ENCODE results near the gene BTBD18.

The BTBD18 gene, protein sequence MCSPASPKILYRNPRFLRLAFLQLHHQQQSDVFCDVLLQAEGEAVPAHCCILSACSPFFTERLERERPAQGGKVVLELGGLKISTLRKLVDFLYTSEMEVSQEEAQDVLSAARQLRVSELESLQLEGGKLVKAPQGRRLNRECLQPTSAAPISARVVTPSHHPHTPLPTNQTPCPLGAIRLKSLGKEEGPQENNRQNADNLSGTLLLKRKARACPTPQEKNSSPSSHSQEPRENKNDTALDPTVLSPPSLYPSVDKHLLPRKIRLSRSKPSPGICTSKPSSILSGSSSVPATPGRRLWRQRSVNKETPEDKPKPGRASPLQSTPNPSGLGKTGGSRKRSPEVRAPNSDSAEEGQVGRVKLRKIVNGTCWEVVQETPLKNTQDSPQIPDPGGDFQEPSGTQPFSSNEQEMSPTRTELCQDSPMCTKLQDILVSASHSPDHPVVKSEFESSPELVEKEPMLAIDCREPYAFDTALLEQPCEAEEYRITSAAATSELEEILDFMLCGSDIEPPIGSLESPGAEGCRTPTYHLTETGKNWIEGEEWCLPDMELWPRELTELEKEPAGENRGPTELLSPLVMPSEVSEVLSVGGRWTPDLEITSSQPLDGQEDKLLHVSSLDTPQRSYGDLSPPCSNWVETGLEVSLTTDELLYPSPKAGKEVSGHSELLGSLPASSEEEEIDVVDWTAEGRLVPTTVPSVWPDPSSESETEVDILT

DNA sequence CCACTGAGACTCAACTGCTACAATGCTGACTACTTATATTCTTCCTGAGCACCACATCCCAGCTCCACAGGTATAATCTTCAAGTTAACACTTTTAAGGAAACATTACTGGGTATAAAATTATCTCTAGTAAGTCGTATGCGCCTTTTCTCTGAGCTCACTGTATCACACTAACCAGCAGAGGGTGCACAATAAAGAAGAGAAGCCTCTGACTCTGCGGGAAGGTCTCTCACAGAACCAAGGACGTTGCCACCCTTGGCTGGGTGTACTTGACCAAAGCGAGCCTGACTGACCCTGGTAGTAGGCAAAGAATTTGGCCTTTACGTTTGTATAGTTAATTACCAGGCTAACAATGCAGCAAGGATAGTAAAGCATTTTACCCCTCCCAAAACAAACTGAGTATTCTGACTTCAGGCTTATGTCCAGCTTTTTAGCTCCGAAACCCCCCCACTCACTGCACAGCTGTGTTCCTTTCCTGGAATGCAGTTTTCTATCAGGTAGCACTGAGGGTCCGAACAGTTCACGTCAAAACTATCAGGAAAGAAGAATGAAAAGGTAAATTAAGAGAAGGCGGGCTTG is at the start of gene BTBD18:
TSS of gene BTBD18 (minus strand) at position 144 of the 578 bp plus-strand sequence. CDS start 631 bp downstream, outside the sequence.
- DNase-seq (ENCODE audit: low spot score) = peak; percentile 69

DNA sequence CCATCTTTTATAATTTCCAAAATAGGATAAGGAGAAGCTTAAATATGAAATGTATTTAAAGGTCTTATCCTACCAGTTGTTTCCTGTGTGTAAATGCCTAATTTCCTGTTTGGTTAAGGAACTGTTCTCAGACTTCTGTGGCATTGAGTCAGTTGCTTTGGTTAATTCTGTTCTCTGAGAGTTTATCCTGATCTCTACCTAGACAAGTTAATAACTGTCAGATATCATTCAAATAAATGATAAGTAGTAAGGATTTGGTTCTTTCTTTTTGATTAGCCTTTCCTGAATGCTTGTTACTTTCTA is 49.5 kb upstream of the BTBD18 start:
- DNase-seq (ENCODE audit: low spot score) = peak; percentile 25

DNA sequence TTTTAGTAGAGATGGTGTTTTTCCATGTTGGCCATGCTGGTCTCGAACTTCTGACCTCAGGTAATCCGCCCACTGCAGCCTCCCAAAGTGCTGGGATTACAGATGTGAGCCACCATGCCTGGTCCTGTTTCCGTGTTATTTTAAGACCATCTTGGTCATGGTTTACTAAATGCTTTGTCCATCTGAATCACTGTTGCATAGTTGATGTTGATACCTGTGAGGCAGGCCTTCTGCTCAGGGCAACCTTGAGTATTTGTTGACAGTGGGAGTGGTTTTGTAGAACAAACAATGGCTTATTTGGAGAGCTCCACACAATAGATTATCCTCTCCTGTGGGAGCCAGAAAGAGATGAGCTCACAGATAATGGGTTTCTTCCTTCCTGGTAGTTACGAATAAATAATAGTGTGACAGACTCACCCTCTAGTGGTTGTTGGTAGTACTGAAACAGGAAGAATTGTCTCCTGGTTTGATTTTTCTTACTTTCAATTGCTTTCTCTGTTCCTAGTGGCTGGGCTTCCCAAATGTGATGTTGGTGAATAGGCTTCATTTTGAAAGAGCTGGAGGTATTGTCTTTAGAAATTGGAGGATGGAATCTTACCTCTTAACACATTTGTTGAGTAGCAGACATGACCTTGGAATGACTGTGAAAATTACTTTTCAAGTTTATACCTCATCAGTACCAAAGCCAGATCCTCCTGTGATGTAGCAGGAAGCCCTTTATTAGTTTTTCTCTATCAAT is 49.0 kb upstream of the BTBD18 start:
- peak; percentile 89 for DNase-seq (ENCODE audit: low spot score)

DNA sequence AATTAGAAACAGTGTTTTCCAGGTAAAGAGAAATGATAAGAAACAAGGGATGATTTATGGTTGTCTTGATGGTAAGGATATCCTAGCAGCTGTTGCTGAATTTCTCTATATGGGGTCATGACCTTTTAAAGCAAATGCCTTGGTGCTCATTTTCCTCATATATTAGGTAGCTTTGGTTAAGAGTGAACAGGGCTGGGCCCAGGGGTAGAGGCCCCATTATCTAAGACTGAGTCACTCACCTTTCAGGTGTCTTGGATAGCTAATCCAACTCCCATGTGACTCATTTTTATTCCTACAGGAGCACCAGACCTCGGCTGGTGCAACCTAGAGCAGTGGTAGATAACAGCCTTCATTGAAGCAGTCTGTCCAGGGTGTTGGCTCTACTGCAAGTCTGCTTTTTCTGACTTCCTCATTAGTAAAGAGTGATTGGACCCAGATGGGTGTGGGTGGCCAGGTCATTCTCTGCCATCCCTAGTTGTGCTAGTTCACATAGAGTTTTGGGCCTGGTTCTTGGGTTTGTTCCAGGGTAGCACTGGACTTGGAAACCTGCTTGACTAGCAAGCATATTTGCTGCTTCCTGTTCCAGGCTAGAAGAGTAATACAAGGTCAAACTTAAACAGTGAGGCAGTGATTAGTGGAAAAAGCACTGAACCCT is 47.4 kb upstream of the BTBD18 start:
- peak; percentile 96 for DNase-seq (ENCODE audit: low spot score)

DNA sequence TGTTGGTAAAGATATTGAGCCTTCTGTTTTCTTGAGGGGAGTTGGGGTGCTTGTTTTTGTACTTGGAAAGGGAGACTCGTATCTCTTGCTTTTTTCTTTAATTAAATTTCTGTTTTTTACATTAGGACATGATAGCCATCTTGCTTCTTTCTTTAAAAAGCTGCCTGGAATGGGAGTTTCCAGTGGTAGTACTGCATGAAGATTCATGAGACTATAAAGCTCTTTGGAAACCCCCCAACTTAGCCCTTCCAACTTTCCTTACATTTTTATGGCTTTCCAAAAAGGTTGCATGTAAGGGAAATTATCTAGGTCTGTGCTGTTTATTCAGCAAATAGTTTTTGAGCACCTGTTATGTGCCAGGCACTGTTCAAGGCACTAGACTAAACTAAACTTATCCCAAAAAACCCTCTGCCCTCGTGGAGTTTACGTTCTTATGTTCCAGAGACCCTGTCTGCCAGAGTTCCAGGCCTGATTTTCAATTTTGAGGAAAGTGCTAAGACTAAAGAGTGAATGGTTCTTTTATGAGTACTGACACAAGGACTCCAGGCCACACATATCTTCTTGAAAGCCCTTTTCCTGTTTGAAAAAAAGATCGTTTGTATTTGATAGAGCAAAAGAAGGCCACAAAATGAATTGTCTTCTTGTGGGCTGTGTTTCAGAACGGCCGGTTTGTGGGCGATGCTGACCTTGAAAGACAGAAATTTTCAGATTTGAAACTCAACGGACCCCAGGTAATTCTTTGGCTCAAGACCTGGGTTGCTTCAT is 41.9 kb upstream of the BTBD18 start:
- DNase-seq (ENCODE audit: low spot score) = no peak

DNA sequence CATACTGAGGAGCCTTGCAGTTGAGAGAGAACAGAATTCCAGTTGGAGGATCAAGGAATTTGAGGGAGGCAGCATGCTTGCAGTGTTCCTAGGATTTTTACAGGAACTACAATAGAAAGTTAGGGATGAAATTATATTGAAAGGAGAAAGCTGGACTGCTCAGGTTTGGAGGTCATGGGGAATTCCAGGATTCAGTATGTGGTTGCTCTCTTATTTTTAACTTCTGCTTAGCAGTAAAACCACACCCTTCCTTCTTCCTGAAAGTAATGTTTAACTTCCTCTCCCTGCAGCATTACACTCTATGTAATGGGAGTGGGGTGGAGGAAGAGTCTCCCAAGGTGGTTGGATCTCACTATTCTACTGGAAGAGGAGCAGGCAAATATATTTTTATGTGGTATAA is 41.3 kb upstream of the BTBD18 start:
- DNase-seq (ENCODE audit: low spot score) = peak; percentile 86

DNA sequence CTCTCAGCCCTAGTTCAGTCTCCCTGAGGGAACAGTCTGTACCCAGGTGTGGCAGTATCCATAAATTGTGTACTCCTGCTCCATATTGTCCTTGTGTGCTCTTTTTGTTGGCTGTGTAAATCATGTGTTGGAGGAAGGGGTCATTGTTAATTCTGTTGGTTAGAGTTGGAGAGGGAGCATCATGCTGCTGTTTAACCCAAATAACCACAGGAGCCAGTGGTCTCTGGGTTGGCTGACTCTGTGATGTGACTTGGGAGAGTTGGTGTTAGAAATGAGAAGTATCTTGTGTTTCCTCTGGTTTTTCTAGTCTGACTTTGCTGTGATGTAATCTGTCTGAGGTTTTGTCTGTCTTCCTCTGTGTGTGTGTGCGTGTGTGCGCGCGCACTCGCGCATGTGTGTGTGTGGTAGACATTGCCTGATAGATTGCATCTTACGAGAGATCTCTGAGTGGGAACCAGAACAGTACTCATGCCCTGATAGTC is 40.5 kb upstream of the BTBD18 start:
- peak; percentile 79 for DNase-seq (ENCODE audit: low spot score)

DNA sequence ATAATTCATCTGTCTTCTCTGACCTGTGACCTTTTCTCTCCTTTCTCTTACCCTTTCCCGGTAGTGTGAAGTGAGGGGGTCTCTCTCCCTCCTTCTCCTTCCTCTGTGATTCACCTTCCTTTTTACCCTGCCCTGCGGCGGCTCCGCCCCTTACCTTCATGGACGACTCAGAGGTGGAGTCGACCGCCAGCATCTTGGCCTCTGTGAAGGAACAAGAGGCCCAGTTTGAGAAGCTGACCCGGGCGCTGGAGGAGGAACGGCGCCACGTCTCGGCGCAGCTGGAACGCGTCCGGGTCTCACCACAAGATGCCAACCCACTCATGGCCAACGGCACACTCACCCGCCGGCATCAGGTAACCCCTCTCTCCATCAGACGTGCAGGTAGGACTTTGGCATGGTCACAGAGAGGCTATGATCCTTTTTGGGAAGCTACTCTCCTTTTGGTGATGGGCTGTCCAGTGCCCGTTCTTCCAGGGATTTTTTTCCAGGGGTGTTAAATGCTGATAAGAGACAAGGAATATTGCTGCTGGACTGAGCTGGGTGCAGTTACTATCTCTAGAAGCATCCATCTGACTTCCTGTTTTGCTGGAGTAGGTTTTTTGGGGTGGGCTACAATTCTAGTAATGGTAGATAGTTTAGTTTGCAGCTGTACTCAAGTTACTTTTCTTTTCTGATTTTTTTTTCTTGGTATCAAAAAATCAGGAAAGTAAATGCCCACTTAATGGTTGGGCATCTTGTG is 39.9 kb upstream of the BTBD18 start:
- peak; percentile 63 for DNase-seq (ENCODE audit: low spot score)

DNA sequence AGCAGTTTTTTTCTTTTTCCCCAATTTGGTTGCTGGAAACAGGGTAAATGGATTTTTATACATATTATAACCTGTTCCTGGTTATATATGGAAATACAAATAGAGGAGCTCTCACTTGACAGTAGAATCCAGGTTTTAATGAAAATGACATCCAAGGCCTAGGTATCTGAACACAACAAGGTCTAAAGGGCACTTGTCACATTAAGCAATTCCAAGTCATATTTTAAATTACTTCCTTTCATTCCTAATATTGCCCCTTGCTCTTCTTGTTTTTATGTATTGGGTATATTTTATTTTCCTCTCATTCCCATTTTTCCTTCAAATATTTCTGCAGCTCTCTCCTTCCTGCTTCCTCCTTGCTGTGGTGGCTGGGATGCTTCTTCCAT is 37.1 kb upstream of the BTBD18 start:
- no peak for DNase-seq (ENCODE audit: low spot score)

DNA sequence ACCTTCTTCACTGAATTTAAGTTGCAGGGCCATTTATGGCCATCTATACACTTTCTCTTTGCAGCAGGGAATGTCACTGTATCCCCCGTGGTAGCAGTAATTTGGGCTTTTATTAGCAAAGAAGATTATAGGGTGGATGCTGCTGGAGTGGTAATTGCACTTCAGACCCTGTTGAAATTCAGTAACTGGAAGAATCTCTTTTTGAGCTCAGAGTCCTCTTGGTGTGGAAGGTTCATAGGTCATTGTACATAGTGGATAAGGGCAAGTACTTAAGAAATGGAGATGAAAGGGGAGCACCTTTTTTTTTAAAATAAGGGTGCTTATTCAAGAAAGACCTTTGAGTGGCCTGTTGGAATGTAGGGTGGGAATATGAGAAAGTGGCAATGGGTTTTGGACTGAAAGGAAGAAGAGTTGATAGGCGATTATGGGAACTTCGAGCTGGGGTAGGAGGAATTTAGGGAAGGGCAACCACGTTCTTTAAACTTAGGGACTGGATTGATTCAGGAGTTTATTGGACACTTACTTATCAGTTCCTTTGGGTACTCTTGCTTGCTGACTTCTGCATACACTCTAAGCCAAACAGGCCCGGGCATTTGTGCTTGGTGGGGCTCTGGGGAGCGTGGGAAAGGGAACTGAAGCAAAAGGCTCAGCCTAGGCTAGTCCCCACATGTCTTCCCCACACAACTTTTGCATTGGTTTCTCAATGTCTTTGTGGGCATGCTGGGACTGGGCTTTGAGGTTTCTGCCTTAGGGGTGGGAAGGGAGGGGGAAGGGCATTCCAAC is 36.5 kb upstream of the BTBD18 start:
- no peak for DNase-seq (ENCODE audit: low spot score)

DNA sequence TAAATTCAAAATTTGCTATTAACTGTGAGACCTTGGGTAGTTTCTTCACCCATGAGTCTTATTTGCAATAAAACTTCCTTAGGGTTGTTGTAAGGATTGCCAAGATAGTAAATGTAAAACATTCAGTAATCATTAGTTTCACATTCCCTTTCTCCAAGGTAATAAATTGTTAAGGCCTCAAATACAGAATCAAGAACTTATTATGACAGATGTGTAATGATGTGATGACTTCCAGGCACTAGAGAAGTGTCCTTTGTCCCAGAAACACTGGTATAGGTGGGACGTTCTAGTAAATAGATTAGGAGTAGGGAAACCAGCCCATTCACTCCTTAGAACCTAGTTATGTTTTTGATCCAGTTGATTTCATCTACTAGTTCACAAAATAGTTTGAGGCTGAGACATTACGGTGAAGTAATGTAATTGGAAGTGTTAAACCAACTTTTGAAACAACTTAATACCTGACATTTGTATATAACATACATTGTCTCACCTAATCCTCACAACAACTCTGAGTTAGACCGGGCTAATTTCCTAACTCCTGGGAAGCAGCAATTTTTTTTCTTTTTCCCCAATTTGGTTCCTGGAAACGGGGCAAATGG is 35.5 kb upstream of the BTBD18 start:
- DNase-seq (ENCODE audit: low spot score) = no peak

DNA sequence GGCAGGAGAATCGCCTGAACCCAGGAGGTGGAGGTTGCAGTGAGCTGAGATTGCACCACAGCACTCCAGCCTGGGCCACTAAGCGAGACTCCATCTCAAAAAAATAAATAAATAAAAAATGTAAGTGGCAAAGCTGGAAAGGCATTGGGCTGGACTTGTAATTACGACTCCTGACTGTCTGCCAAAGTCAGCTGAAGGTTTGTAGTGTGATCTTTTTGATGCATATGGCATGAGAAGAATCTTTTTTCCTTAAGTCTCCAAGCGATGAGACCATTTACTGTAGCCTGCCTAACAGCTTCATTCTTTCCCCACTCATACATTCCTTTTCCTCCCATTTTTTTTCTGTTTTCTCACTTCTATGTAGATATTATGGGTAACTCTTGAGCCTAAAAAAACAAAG is 34.8 kb upstream of the BTBD18 start:
- DNase-seq (ENCODE audit: low spot score) = no peak

DNA sequence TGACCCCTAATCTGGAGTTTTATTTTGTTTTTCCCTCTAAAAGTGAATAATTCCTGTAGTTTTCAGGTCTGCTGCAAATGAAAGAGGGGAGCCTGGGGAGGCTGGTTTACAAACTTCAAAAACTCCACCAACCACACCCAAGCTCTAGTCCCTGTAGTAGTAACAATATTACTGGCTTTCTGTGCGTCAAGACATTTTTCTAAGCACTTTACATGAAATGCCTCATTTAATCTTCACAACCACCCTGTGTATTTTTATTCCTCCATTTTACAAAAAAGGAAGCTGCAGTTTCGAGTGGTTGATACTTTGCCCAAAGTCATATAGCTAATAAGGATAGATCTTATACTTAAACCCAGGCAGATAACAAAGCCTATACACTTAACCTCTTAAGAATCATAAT is 33.5 kb upstream of the BTBD18 start:
- no peak for DNase-seq (ENCODE audit: low spot score)

DNA sequence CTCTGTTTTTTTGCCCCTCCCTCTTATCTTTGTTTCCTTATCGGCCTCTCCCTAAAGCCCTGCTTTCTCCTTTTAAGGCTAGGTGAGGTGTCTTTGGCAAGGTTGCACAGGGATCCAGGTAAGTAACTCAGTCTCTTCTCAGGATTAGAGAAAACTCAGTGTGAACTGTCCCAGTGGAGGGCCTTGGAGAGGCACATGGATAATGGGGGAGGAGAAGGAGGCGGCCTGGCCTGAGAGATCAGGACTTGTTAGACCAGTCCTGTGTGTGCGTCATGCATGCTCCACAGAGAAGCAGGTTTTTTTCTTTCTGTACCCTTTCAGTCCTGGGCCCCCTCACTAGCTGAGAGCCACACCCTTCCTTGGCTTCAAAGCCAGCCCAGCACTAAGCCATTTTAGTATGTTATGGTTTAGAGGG is 29.9 kb upstream of the BTBD18 start:
- DNase-seq (ENCODE audit: low spot score) = peak; percentile 86

DNA sequence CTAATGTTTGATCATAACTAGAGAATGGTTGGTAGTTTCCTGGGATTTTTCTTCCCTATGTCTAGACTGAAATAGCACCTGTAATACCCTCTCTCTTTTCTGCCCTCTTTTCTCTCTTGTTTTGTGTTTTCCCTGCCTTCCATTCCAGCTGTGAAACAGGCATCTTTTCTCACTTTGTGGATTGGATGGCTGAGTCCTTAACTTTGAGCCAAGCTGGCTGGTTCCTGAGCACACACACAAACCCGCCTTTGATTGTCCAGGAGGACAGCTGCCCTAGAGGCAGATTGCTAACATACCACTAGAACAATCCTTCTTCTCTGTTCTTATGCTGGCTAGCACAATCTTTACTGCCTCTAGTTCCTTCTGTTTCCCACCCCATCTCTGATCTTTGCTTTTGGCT is 27.7 kb upstream of the BTBD18 start:
- peak; percentile 57 for DNase-seq (ENCODE audit: low spot score)

DNA sequence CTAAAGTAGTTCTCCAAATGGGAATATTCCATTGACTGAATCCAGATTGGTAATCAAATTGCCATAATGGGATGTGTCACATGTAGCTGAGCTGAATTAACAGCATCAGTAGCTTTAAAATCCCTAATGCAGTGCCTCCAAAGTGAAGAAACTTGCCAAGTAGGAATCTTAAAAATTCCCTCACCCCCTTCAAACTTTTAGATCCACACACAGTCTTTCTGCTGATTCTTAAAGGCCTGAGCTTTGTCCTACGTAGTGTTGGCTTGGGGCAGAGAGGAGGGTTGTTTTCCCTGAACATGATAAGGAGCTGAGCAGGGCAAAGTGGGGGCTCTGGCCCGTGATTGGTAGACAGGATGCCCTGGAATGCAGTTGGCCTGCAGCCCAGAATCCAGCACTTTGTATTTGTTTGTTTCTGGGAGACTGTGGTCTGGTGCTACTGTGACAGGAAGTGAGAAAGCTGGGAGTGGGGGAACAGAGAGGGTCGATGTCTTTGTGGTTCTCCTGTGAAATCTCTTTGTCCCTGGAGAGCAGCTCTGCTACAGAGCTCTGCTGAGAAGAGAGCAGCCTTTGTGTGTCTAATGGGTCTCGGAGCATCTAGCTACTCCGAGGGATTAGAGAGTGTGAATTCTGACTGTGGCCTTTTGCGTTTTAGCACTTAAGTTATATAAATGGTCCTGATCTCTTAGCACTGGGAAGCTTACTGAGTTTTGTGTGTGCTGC is 26.9 kb upstream of the BTBD18 start:
- DNase-seq (ENCODE audit: low spot score) = peak; percentile 98

DNA sequence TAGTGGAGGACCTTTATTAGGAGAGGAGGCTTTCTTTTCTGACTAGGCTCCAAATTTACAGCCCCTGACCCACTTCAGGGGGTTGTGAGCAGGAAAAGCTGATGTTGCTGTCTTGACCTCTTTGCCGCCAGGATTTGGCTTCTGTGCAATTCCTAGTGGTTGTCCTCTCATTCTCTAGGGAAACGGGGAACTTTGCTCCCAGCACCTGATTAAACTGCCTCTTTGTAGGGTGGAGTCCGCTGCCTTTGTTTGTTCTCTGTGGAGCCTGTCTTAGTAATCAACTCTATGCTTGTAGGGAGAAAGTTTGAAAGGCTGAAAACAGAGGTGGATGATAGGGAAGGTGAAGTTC is 26.3 kb upstream of the BTBD18 start:
- peak; percentile 35 for DNase-seq (ENCODE audit: low spot score)

DNA sequence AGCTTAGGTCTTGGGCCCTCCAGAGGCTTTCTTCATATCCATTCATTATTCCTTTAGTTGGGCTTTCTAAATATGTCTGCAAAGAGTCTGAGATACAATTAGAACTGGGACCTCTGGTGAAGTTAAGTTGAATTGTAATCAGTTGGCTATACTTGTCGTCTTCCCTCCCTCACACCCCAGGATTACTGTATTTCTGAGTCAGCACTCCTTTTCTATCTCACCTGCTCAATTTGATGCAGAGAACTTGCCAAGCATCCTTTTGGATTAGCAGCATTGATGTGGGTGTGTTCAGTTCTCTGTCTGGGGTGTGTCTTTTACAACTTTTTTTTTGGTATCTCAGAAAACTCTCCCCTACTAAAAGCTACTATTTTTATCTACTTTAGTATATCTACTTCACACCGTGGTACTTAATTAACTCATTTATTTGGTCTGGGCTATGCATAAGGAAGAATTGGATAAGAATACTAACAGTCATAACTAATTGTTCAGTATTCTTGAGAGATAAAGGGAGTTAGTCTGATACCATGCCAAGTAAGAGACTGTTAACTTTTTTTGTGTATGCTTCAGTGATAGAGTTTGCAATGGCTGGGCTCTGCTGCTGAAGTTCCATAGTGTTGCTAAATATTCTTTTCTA is 25.1 kb upstream of the BTBD18 start:
- no peak for DNase-seq (ENCODE audit: low spot score)
